Measurements from ENCODE around the gene NEK11.

DNA sequence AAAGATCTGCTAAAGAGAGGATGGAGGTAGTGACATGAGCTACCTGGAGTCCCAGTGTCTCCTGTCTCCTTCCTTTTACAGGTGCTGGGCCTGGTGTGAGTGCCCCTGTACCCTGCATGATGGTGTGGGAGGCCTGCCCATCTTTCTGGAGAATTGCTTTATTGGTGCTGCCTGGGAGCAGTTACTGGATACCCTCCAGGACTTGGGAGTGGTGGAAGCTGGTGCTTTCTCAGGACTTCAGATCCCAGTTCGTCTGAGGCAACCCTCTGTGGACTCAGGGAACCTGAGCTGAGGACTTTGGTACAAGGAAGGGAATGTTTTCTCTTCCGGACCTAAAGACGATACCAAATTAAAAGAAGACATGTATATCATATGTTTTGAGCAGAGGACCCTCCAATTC lies 336.6 kb downstream of the NEK11 start:
- TF ChIP-seq FOXK2 (IDR thresholded peaks at IDR 0.05) (no peak), SUZ12 (IDR thresholded peaks at IDR 0.05) (no peak), NFRKB (IDR thresholded peaks at IDR 0.05) (no peak), SP1 (IDR thresholded peaks at IDR 0.05) (no peak), TARDBP (IDR thresholded peaks at IDR 0.05) (no peak), FOXM1 (IDR thresholded peaks at IDR 0.05; ENCODE audit: borderline replicate concordance) (no peak), LEF1 (IDR thresholded peaks at IDR 0.05; ENCODE audit: borderline replicate concordance) (no peak), BHLHE40 (IDR thresholded peaks at IDR 0.05; ENCODE audit: borderline replicate concordance) (no peak), L3MBTL2 (conservative IDR thresholded peaks at IDR 0.05) (no peak), ELF4 (IDR thresholded peaks at IDR 0.05) (no peak)

Data from HEK293T (cell line).